Esophagus squamous epithelium (tissue), 5 donors: ENCODE measurements around the gene CCNI. TPM values are rescaled to one million over a fixed set of nuclear protein-coding genes. Genes with fewer than 3 reads are reported as not detected.
A peak's percentile ranks its signal among the peaks of the same experiment; 100 is the strongest.

ENCODE experiments used
- DNase-seq: peaks from one replicate; lab custom pipeline; 2025; lab: John Stamatoyannopoulos, UW
- H3K27ac ChIP-seq, 4 donors: fragments of 200-600 bp; sonication (generic); one replicate each; pipeline ENCODE4 v1.5.1; 2016 to 2019; ENCODE audit warnings: mild to moderate bottlenecking in 1 of 4
- H3K27me3 ChIP-seq, 4 donors: fragments of 200-600 bp; sonication (generic); 1 replicate in 3 of 4; 2 replicates in 1 of 4; pipeline versions ENCODE4 v1.5.1 to v1.6.0; 2017 to 2021; ENCODE audit warnings: antibody characterized with exemption in 1 of 4
- H3K36me3 ChIP-seq, 3 donors: fragments of 200-600 bp; sonication (generic); one replicate each; pipeline ENCODE4 v1.5.1; 2016 to 2019
- H3K4me1 ChIP-seq, 3 donors: fragments of 200-600 bp; sonication (generic); one replicate each; pipeline ENCODE4 v1.5.1; 2017 to 2019
- H3K4me3 ChIP-seq, 4 donors: fragments of 200-600 bp; sonication (generic); 1 replicate in 3 of 4; 2 replicates in 1 of 4; pipeline ENCODE4 v1.5.1; 2016 to 2019; ENCODE audit warnings: mild to moderate bottlenecking in 2 of 4, moderate library complexity in 1 of 4
- H3K9me3 ChIP-seq, 3 donors: fragments of 200-600 bp; sonication (generic); one replicate each; pipeline ENCODE4 v1.5.1; 2016 to 2019
- POLR2A ChIP-seq, 4 donors: fragments of 450-650 bp; IDR thresholded peaks; one replicate each; pipeline ENCODE4 v1.6.1; 2017; ENCODE audit warnings: antibody characterized with exemption in 4 of 4, mild to moderate bottlenecking in 4 of 4, moderate library complexity in 3 of 4
- WGBS, 2 donors: methylation state at CpG; one replicate each; pipeline ENCODE4 v1.1.5; 2018; 5-methylcytosine and 5-hydroxymethylcytosine counted together
- intact Hi-C: fragments of 100-400 bp; cut with DNase I; formaldehyde crosslinking; loops from one replicate; pipeline ENCODE4 v1.15.0; 2022
- total RNA-seq, 4 donors: library from RNA; depleted of rRNA; stranded (reverse); fragments of >200 nt; gene quantifications; one replicate each; pipeline ENCODE4 v1.1.0, GENCODE V29; 2016
- TF ChIP-seq, protein P1 (sequence below), 6 experiments: fragments of 450-650 bp in 4 of 6; fragments of 200-600 bp in 2 of 6; sonication (generic) in 2 of 6; IDR thresholded peaks; one replicate each; pipeline ENCODE4 v1.5.1; 2016 to 2019; ENCODE audit warnings: antibody characterized with exemption in 6 of 6, mild to moderate bottlenecking in 4 of 6, moderate library complexity in 4 of 6
- donor health status: DM: yes; HTN: yes; CAD: no.

CCNI gene
- total RNA-seq, 4 donors from 2014 or later, result 123 to 282 (median 159) TPM

- 91 to 93% methylated on average over 3 of the region's 3 CpGs for WGBS, 2 donors
- H3K4me1 ChIP-seq, result peaks cover 4 to 26% (median 23%) of the 10 kb centered on the region in 3 donors
Measured at GRCh38 chr4:77010841-77011354, 64.9 kb downstream of the CCNI start.

DNA sequence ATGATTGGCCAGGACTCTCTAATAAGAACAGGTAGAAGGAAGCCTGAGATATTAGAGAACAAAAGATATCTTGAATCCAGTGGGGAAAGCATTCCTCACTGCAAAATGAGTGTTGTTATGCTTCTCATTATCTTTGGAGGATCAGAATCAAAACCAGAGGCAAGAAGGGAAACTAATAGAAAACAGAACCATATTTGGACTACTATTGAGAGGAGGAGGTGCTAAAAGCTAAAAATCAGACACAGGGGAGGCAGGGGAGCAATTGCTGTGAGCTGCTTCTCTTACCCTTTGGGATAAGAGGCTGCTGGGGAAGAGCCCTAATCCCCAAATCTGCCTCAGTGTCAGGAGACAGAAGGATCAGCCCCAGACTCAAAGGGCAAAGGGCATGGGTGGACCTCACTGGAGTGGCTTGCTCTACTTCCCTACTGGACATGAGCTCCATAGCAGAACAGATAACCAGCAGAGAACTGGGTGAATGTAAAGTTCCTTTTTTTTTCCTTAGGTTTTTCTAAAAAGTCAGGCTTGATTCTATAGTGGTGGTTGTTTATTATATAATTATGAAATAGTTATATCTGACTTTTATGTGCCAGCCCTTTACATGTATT is 66.2 kb downstream of the CCNI start:
- intact Hi-C loops, result no loop called here
- peaks cover 0 to 14% (median 0%) of the 10 kb centered on the region in 3 donors for H3K36me3 ChIP-seq
- H3K27me3 ChIP-seq, result no peaks in the 10 kb centered on the region
- H3K27ac ChIP-seq, result no peak overlapping the region
- no peak for DNase-seq
- peaks cover 4 to 26% (median 23%) of the 10 kb centered on the region in 3 donors for H3K4me1 ChIP-seq
- H3K4me3 ChIP-seq, result no peak overlapping the region
- TF ChIP-seq, protein P1, sequence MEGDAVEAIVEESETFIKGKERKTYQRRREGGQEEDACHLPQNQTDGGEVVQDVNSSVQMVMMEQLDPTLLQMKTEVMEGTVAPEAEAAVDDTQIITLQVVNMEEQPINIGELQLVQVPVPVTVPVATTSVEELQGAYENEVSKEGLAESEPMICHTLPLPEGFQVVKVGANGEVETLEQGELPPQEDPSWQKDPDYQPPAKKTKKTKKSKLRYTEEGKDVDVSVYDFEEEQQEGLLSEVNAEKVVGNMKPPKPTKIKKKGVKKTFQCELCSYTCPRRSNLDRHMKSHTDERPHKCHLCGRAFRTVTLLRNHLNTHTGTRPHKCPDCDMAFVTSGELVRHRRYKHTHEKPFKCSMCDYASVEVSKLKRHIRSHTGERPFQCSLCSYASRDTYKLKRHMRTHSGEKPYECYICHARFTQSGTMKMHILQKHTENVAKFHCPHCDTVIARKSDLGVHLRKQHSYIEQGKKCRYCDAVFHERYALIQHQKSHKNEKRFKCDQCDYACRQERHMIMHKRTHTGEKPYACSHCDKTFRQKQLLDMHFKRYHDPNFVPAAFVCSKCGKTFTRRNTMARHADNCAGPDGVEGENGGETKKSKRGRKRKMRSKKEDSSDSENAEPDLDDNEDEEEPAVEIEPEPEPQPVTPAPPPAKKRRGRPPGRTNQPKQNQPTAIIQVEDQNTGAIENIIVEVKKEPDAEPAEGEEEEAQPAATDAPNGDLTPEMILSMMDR (IDR thresholded peaks at IDR 0.05), result no peak
- no peak for TF ChIP-seq POLR2A (IDR thresholded peaks at IDR 0.05)
- H3K9me3 ChIP-seq, result no peaks in the 10 kb centered on the region

More at GRCh38 chr4:77010841-77011354, 64.9 kb downstream of the CCNI start:
- intact Hi-C loops, result no loop called here
- TF ChIP-seq, protein P1 (IDR thresholded peaks at IDR 0.05), result no peak
- no peak for TF ChIP-seq POLR2A (IDR thresholded peaks at IDR 0.05)
- H3K9me3 ChIP-seq, result no peaks in the 10 kb centered on the region
- no peaks in the 10 kb centered on the region for H3K27me3 ChIP-seq
- no peak for DNase-seq
- H3K36me3 ChIP-seq, result peaks cover 0 to 22% (median 6%) of the 10 kb centered on the region in 3 donors
- no peak overlapping the region for H3K27ac ChIP-seq
- no peak overlapping the region for H3K4me3 ChIP-seq

- Histone ChIP-seq H3K4me3 (no peak overlapping the region), H3K4me1 (peaks cover 9 to 34% (median 23%) of the 10 kb centered on the region in 3 donors), H3K9me3 (no peaks in the 10 kb centered on the region), H3K27ac (peak overlapping the region in 3 of 4 donors; percentile 15 to 71 (median 60)), H3K27me3 (no peaks in the 10 kb centered on the region), H3K36me3 (peaks cover 0 to 8% (median 0%) of the 10 kb centered on the region in 3 donors)
- TF ChIP-seq POLR2A (IDR thresholded peaks at IDR 0.05), result no peak
- TF ChIP-seq, protein P1 (IDR thresholded peaks at IDR 0.05), result no peak
- WGBS, 2 donors, result 9 to 21% methylated on average over 1 of the region's 1 CpG
- intact Hi-C loops, result no loop called here
- DNase-seq, result no peak
Measured at GRCh38 chr4:77007358-77008230, 68.2 kb downstream of the CCNI start.

GRCh38 chr4:77006753-77007353 is 68.9 kb downstream of the CCNI start:
- H3K9me3 ChIP-seq, result no peaks in the 10 kb centered on the region
- DNase-seq, result no peak
- WGBS, 2 donors, result 72 to 78% methylated on average over 4 of the region's 4 CpGs
- H3K4me3 ChIP-seq, result no peak overlapping the region
- no peaks in the 10 kb centered on the region for H3K27me3 ChIP-seq
- peaks cover 17 to 38% (median 26%) of the 10 kb centered on the region in 3 donors for H3K4me1 ChIP-seq
- peak overlapping the region in 3 of 4 donors; percentile 0 to 71 (median 15) for H3K27ac ChIP-seq
- no peak for TF ChIP-seq POLR2A (IDR thresholded peaks at IDR 0.05)
- TF ChIP-seq, protein P1 (IDR thresholded peaks at IDR 0.05), result no peak
- peaks cover 0 to 8% (median 0%) of the 10 kb centered on the region in 3 donors for H3K36me3 ChIP-seq
- intact Hi-C loops, result no loop called here
